CD4-positive, alpha-beta T cell (primary cell): ENCODE data around the gene QRSL1. TPM values are rescaled to one million over a fixed set of nuclear protein-coding genes. Genes with fewer than 3 reads are reported as not detected.

Experiments used
- ATAC-seq: fragments of 200-7000 bp; cut with Tn5 transposase; one replicate; pipeline ENCODE4 v1.10.0; 2022; ENCODE audit warnings: mild to moderate bottlenecking; ENCODE audit not compliant: poor library complexity
- CTCF ChIA-PET: fragments of 350-600 bp; sonication (Branson Sonifier 250); formaldehyde crosslinking; loops from one replicate; lab custom pipeline; 2021; ENCODE audit warnings: antibody characterized with exemption, inconsistent platforms; lab: Charles Lee
- POLR2A ChIA-PET: fragments of 350-600 bp; sonication (Branson Sonifier 250); formaldehyde crosslinking; loops from one replicate; lab custom pipeline; 2021; ENCODE audit warnings: antibody characterized with exemption, inconsistent platforms; lab: Charles Lee
- DNase-seq, 14 experiments: peaks; one replicate each; pipeline ENCODE4 v3.0.0-alpha.2; 2013 to 2020; ENCODE audit warnings: mixed read lengths in 2 of 14
- H3K27ac ChIP-seq, 2 donors: one replicate each; pipeline versions ENCODE4 v1.5.1 to v1.7.0; 2013; ENCODE audit warnings: low read length in 2 of 2, low read depth in 1 of 2, mild to moderate bottlenecking in 1 of 2
- H3K27me3 ChIP-seq, 2 experiments: 1 replicate in 1 of 2; 2 replicates in 1 of 2; pipeline versions ENCODE4 v1.6.1 to v1.7.0; 2013; ENCODE audit warnings: low read length in 2 of 2, control low read depth in 1 of 2, mild to moderate bottlenecking in 1 of 2, moderate library complexity in 1 of 2; ENCODE audit not compliant: insufficient read depth in 2 of 2, control insufficient read depth in 1 of 2
- H3K36me3 ChIP-seq: one replicate; pipeline ENCODE4 v1.6.1; 2013; ENCODE audit warnings: low read length, control low read depth; ENCODE audit not compliant: insufficient read depth
- H3K4me1 ChIP-seq: one replicate; pipeline ENCODE4 v1.6.1; 2013; ENCODE audit warnings: low read length, control low read depth; ENCODE audit not compliant: insufficient read depth
- H3K4me3 ChIP-seq: one replicate; pipeline ENCODE4 v1.5.1; 2013; ENCODE audit warnings: mild to moderate bottlenecking, low read length, moderate library complexity
- H3K9me3 ChIP-seq, 2 experiments: 1 replicate in 1 of 2; 2 replicates in 1 of 2; pipeline versions ENCODE4 v1.6.1 to v1.7.0; 2013; ENCODE audit warnings: low read length in 2 of 2, mild to moderate bottlenecking in 2 of 2, control low read depth in 1 of 2, moderate library complexity in 1 of 2; ENCODE audit not compliant: control insufficient read depth in 1 of 2, insufficient read depth in 1 of 2
- H3K27ac Mint-ChIP-seq: one replicate; pipeline ENCODE4 v1.8.0; 2020; ENCODE audit warnings: mixed read lengths
- H3K27me3 Mint-ChIP-seq: one replicate; pipeline ENCODE4 v1.8.0; 2021; ENCODE audit warnings: mixed read lengths
- H3K36me3 Mint-ChIP-seq: one replicate; pipeline ENCODE4 v1.8.0; 2021; ENCODE audit warnings: low read depth, mixed read lengths
- H3K4me1 Mint-ChIP-seq: one replicate; pipeline ENCODE4 v1.8.0; 2021; ENCODE audit warnings: low read depth, mixed read lengths
- H3K4me3 Mint-ChIP-seq: one replicate; pipeline ENCODE4 v1.8.0; 2020; ENCODE audit warnings: mild to moderate bottlenecking, mixed read lengths
- H3K9me3 Mint-ChIP-seq: one replicate; pipeline ENCODE4 v1.8.0; 2020; ENCODE audit warnings: mixed read lengths
- intact Hi-C, 2 experiments: fragments of 100-400 bp; cut with DNase I in 1 of 2; cut with micrococcal nuclease in 1 of 2; formaldehyde crosslinking; loops; one replicate each; pipeline versions ENCODE4 v1.15.1 to v1.9.0; 2023 to 2025; cut with DNase I, micrococcal nuclease
- total RNA-seq, 174 experiments: library from RNA in 2 of 174; stranded (reverse) in 2 of 174; gene quantifications; one replicate each; pipeline ENCODE4 v1.2.3 and lab custom pipeline; 2021 to 2026
- TF ChIP-seq, protein P1 (sequence below): fragments of 200-600 bp; IDR thresholded peaks from one replicate; pipeline ENCODE4 v1.8.0; 2022; ENCODE audit warnings: antibody characterized with exemption, mild to moderate bottlenecking

The QRSL1 gene
- total RNA-seq, 2 experiments from 2014 or later = 7.3 to 9.3 TPM

DNA sequence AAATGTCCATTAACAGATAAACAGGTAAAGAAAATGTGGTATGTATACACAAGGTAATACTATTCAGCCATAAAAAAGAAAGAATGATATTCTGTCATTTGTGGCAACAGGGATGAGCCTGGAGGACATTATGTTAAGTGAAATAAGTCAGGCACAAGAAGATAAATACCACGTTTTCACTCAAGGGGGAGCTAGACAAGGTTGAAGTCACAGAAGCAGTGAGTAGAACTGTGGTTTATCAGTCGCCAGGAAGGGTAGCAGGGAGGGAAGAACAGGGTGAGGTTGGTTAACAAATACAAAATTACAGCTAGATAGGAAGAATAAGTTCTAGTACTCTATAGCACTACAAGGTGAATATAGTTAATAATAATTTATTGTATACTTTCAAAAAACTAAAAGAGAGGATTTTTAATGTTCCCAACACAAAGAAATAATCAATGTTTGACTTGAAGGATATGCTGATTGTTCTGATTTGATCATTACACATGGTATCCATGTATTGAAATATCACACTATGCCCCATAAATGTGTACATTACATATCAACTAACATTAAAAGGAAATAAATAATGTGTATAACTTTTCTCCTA, 21.2 kb upstream of the QRSL1 start:
- ATAC-seq (peak; percentile 86), DNase-seq (peak in 5 of 14 experiments; percentile 7 to 72 (median 62))
- Histone ChIP-seq H3K9me3 (no peaks in the 10 kb centered on the region), H3K27me3 (no peaks in the 10 kb centered on the region), H3K36me3 (peaks cover 9% of the 10 kb centered on the region), H3K27ac (no peak overlapping the region), H3K4me1 (no peaks in the 10 kb centered on the region), H3K4me3 (no peak overlapping the region)
- ChIA-PET POLR2A (interaction anchor here (0.6 to 1.1 kb wide), 2 partner anchors 22 to 571 kb away, joined by 3 read pairs; no protein-coding TSS in a partner anchor), CTCF (interaction anchor here (0.8 to 1.3 kb wide), 10 partner anchors 13 to 371 kb away, joined by 3 to 7 read pairs (median 4); no protein-coding TSS in a partner anchor)
- peaks cover 5% of the 10 kb centered on the region for H3K4me1 Mint-ChIP-seq
- H3K36me3 Mint-ChIP-seq = peaks cover 55% of the 10 kb centered on the region
- H3K27me3 Mint-ChIP-seq = no peaks in the 10 kb centered on the region
- no peak overlapping the region for H3K4me3 Mint-ChIP-seq
- no peak overlapping the region for H3K27ac Mint-ChIP-seq
- TF ChIP-seq, protein P1, sequence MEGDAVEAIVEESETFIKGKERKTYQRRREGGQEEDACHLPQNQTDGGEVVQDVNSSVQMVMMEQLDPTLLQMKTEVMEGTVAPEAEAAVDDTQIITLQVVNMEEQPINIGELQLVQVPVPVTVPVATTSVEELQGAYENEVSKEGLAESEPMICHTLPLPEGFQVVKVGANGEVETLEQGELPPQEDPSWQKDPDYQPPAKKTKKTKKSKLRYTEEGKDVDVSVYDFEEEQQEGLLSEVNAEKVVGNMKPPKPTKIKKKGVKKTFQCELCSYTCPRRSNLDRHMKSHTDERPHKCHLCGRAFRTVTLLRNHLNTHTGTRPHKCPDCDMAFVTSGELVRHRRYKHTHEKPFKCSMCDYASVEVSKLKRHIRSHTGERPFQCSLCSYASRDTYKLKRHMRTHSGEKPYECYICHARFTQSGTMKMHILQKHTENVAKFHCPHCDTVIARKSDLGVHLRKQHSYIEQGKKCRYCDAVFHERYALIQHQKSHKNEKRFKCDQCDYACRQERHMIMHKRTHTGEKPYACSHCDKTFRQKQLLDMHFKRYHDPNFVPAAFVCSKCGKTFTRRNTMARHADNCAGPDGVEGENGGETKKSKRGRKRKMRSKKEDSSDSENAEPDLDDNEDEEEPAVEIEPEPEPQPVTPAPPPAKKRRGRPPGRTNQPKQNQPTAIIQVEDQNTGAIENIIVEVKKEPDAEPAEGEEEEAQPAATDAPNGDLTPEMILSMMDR = peak; percentile 70
- H3K9me3 Mint-ChIP-seq = no peaks in the 10 kb centered on the region
- intact Hi-C loops = loop anchor here in 1 of 2 experiments (10.0 kb wide), 1 partner anchor 387 kb away; no protein-coding TSS in a partner anchor

DNA sequence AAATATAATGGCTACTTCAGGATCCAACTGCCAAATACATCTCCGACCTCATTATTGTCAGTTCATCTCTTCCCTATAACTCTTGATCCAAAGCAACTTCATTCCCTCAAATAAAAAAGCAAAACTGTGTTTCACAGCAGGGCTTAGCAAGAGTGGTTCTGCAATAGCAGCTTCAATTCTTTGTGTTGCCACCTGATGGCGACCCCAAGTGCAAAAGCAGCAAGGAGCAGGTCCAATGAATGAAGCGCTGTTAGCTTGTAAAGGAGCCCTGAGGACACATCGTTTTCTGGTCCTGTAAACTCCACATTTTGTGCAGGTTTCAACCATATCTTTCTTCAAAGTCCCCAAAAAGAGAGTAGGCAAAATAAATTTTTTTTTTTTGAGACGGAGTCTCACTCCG, 19.7 kb upstream of the QRSL1 start:
- Histone ChIP-seq H3K9me3 (no peaks in the 10 kb centered on the region), H3K27me3 (no peaks in the 10 kb centered on the region), H3K36me3 (peaks cover 11% of the 10 kb centered on the region), H3K4me3 (no peak overlapping the region), H3K4me1 (no peaks in the 10 kb centered on the region), H3K27ac (no peak overlapping the region)
- CTCF ChIA-PET = interaction anchor here (1.4 kb wide), 1 partner anchor 16 kb away, joined by 5 read pairs; no protein-coding TSS in a partner anchor
- no peak overlapping the region for H3K27ac Mint-ChIP-seq
- H3K36me3 Mint-ChIP-seq = peaks cover 56% of the 10 kb centered on the region
- H3K4me3 Mint-ChIP-seq = no peak overlapping the region
- TF ChIP-seq, protein P1 = no peak
- ATAC-seq = no peak
- no peaks in the 10 kb centered on the region for H3K27me3 Mint-ChIP-seq
- H3K4me1 Mint-ChIP-seq = peaks cover 5% of the 10 kb centered on the region
- H3K9me3 Mint-ChIP-seq = no peaks in the 10 kb centered on the region
- peak in 2 of 14 experiments; percentile 10 to 14 for DNase-seq
- intact Hi-C loops = loop anchor here in 1 of 2 experiments (10.0 kb wide), 1 partner anchor 385 kb away; no protein-coding TSS in a partner anchor
- POLR2A ChIA-PET = no interaction called here

DNA sequence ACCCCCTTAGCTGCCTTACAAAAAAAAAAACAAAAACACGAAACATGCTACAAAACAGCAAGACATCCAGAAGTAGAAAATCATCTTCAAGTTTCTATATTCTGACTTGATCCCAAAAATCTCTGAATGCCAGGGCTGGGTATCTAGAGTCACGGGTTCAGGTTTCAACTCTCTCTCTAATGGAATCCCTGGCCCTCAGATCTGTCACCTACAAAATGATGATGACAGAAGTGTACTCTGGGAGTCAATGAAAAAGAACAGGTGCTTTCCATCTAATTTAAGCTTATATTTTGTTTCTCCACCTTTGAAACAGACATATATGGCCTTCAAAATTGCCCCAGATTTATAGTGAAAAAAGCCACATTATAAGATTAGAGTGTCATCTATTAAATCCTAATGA, 18.3 kb upstream of the QRSL1 start:
- intact Hi-C loops = no loop called here
- ChIA-PET POLR2A (interaction anchor here (0.6 kb wide), 1 partner anchor 1318 kb away, joined by 3 read pairs; no protein-coding TSS in a partner anchor), CTCF (interaction anchor here (1.4 kb wide), 1 partner anchor 15 kb away, joined by 5 read pairs; no protein-coding TSS in a partner anchor)
- ATAC-seq (no peak), DNase-seq (no peak)
- Histone ChIP-seq H3K4me3 (no peak overlapping the region), H3K27ac (no peak overlapping the region), H3K36me3 (peaks cover 10% of the 10 kb centered on the region), H3K9me3 (no peaks in the 10 kb centered on the region), H3K4me1 (no peaks in the 10 kb centered on the region), H3K27me3 (no peaks in the 10 kb centered on the region)
- no peak overlapping the region for H3K4me3 Mint-ChIP-seq
- peaks cover 54% of the 10 kb centered on the region for H3K36me3 Mint-ChIP-seq
- TF ChIP-seq, protein P1 = no peak
- no peaks in the 10 kb centered on the region for H3K9me3 Mint-ChIP-seq
- H3K27ac Mint-ChIP-seq = no peak overlapping the region
- H3K27me3 Mint-ChIP-seq = no peaks in the 10 kb centered on the region
- peaks cover 5% of the 10 kb centered on the region for H3K4me1 Mint-ChIP-seq
